ENCODE measurements around the gene TMEM178B.

- no peak for TF ChIP-seq EZH2 (IDR thresholded peaks at IDR 0.05; ENCODE audit: low read depth)
- TF ChIP-seq, protein P1, sequence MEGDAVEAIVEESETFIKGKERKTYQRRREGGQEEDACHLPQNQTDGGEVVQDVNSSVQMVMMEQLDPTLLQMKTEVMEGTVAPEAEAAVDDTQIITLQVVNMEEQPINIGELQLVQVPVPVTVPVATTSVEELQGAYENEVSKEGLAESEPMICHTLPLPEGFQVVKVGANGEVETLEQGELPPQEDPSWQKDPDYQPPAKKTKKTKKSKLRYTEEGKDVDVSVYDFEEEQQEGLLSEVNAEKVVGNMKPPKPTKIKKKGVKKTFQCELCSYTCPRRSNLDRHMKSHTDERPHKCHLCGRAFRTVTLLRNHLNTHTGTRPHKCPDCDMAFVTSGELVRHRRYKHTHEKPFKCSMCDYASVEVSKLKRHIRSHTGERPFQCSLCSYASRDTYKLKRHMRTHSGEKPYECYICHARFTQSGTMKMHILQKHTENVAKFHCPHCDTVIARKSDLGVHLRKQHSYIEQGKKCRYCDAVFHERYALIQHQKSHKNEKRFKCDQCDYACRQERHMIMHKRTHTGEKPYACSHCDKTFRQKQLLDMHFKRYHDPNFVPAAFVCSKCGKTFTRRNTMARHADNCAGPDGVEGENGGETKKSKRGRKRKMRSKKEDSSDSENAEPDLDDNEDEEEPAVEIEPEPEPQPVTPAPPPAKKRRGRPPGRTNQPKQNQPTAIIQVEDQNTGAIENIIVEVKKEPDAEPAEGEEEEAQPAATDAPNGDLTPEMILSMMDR (conservative IDR thresholded peaks at IDR 0.05): no peak
Measured at GRCh38 chr7:141455723-141456122, 381.9 kb downstream of the TMEM178B start.

All from PC-9 (cell line).